LoVo (cell line): Measurements from ENCODE around the gene C5orf22.

Source experiments
- DNase-seq: peaks from one replicate; pipeline ENCODE4 v3.0.0-alpha.2; 2016; ENCODE audit warnings: low spot score

The C5orf22 gene

GRCh38 chr5:31604644-31605043, 72.5 kb downstream of the C5orf22 start:
- DNase-seq: no peak
